Urinary bladder (tissue), 4 donors: ENCODE measurements around the gene KCNG3. TPM values are rescaled to one million over a fixed set of nuclear protein-coding genes. Genes with fewer than 3 reads are reported as not detected.

Source experiments
- DNase-seq: peaks from one replicate; pipeline ENCODE4 v3.0.0-alpha.2; 2015; ENCODE audit errors: extremely low spot score
- H3K27ac ChIP-seq: one replicate; pipeline ENCODE4 v1.5.1; 2013; ENCODE audit warnings: low read depth, mild to moderate bottlenecking, moderate library complexity
- H3K36me3 ChIP-seq: one replicate; pipeline ENCODE4 v1.6.1; 2013; ENCODE audit warnings: mild to moderate bottlenecking, moderate library complexity; ENCODE audit not compliant: insufficient read depth
- H3K4me1 ChIP-seq: one replicate; pipeline ENCODE4 v1.6.1; 2013; ENCODE audit warnings: mild to moderate bottlenecking, moderate library complexity; ENCODE audit not compliant: insufficient read depth
- H3K4me3 ChIP-seq: one replicate; pipeline ENCODE4 v1.5.1; 2013; ENCODE audit warnings: low read depth, low read length
- WGBS: extraction: QIAGEN DNeasy Blood & Tissue Kit; methylation state at CpG from one replicate; pipeline ENCODE4 v1.1.7; 2013; 5-methylcytosine and 5-hydroxymethylcytosine counted together
- polyA plus RNA-seq: library from polyadenylated mRNA; stranded (reverse); fragments of 200-250 nt; gene quantifications from one replicate; pipeline ENCODE4 v1.2.3, GENCODE V29; 2013
- small RNA-seq: library from RNA; depleted of rRNA; stranded (forward); fragments of <200 nt; gene quantifications from one replicate; pipeline ENCODE3, GENCODE V24; 2014
- total RNA-seq: library from RNA; depleted of rRNA; stranded (reverse); fragments of >200 nt; gene quantifications from one replicate; pipeline ENCODE4 v1.2.3, GENCODE V29; 2014
- donor health status: healthy with polysubstance abuse.
- donor health status: healthy.

The KCNG3 gene
- total and polyA plus RNA-seq, 2 donors = 0.04 to 0.53 TPM

DNA sequence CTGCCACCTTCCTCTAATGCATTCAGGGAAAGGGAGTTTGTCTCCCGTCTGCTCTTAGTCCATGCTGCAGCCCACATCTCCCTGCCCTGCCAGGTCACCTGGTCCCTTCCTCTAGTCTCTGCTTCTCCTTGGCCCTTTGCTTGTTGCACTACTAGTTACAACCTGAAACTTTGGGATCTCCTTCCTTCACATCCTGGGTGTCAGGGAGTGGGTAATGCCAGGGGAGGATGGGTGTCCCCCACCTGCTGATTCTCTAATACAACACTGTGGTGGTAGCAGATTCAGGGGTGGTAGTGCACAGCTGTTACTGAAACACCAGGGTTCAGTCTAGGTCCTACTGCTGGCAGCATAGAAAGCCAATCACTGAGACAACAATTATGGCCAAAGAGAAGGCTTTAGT lies 101.6 kb downstream of the KCNG3 start:
- Histone ChIP-seq H3K36me3 (no peaks in the 10 kb centered on the region), H3K4me3 (no peak overlapping the region), H3K4me1 (no peaks in the 10 kb centered on the region), H3K27ac (no peak overlapping the region)
- no peak for DNase-seq
- 88% methylated on average over 1 of the region's 1 CpG for WGBS

Small RNA genes within 50 kb of the gene (small RNA-seq; reads per million reads assigned to genes)
- not detected for gene RF00017
- gene RF00612 = not detected

Other genes starting within 250 kb of the KCNG3 start
- gene COX7A2L, start 132.8 kb downstream of the KCNG3 start, total RNA-seq = 103 TPM
- 114 TPM for gene COX7A2L, start 132.8 kb downstream of the KCNG3 start, polyA plus RNA-seq
- gene MTA3, start 74.7 kb upstream of the KCNG3 start, total RNA-seq = 62.3 TPM
- 28.0 TPM for gene MTA3, start 74.7 kb upstream of the KCNG3 start, polyA plus RNA-seq